Left colon (tissue), 2 donors: ENCODE data around the gene HORMAD1. TPM values are rescaled to one million over a fixed set of nuclear protein-coding genes. Genes with fewer than 3 reads are reported as not detected.

Experiments
- total RNA-seq, 2 donors: library from RNA; stranded (reverse); fragmentation: NEBNext Ultra II Directional; extraction: Animal tissue kit (Norgen Biotek cat#: 25700); gene quantifications; one replicate each; pipeline ENCODE4 v1.2.1, GENCODE V29; 2021
- donor health status: DM: no; HTN: no; CAD: no.
- donor health status: DM: yes; HTN: yes; CAD: no.

The HORMAD1 gene
- total RNA-seq, 2 donors from 2014 or later, result 0.49 to 1.7 TPM

Other genes with a start within 250 kb of the HORMAD1 start
- gene TARS2, start 233.5 kb downstream of the HORMAD1 start, total RNA-seq, result 10 to 100 TPM; 15.6 to 22.0 TPM
- 1 to 10 TPM; 6.3 to 9.1 TPM for gene ECM1, start 212.8 kb downstream of the HORMAD1 start, total RNA-seq
- gene FALEC, start 205.1 kb downstream of the HORMAD1 start, total RNA-seq, result not detected
- gene ADAMTSL4, start 171.5 kb downstream of the HORMAD1 start, total RNA-seq, result 1 to 10 TPM; 6.9 to 9.5 TPM
- gene MCL1, start 141.3 kb downstream of the HORMAD1 start, total RNA-seq, result 100 to 1,000 TPM; 263 TPM
- 100 to 1,000 TPM; 175 to 222 TPM for gene ENSA, start 91.3 kb downstream of the HORMAD1 start, total RNA-seq
- 10 to 100 TPM; 71.3 to 87.1 TPM for gene GOLPH3L, start 23.7 kb downstream of the HORMAD1 start, total RNA-seq
- 100 to 1,000 TPM; 576 to 638 TPM for gene CTSS, start 44.9 kb upstream of the HORMAD1 start, total RNA-seq
- gene CTSK, start 87.4 kb upstream of the HORMAD1 start, total RNA-seq, result 10 to 100 TPM; 23.8 to 49.6 TPM
- 10 to 100 TPM; 36.9 to 43.1 TPM for gene ARNT, start 155.7 kb upstream of the HORMAD1 start, total RNA-seq
- not detected for gene CTXND2, start 166.2 kb upstream of the HORMAD1 start, total RNA-seq
- gene SETDB1, start 205.5 kb upstream of the HORMAD1 start, total RNA-seq, result 10 to 100 TPM; 35.7 to 38.9 TPM